Activated CD4-positive, alpha-beta T cell treated with anti-CD3 and anti-CD28 coated beads for 24 hours (primary cell): ENCODE results near the gene SNTG2.

Source experiments
- DNase-seq, 2 donors: peaks; one replicate each; pipeline ENCODE4 v3.0.0-alpha.2; 2020; ENCODE audit warnings: low read depth in 2 of 2

Gene SNTG2

GRCh38 chr2:926259-926793 is 24.3 kb upstream of the SNTG2 start:
- DNase-seq = no peak

- no peak for DNase-seq
Observed at GRCh38 chr2:926896-927295, 23.8 kb upstream of the SNTG2 start.

GRCh38 chr2:929011-929735 is 21.5 kb upstream of the SNTG2 start:
- DNase-seq = no peak

GRCh38 chr2:929925-930324 is 20.7 kb upstream of the SNTG2 start:
- DNase-seq = no peak

GRCh38 chr2:930935-931334 is 19.7 kb upstream of the SNTG2 start:
- no peak for DNase-seq

GRCh38 chr2:932320-933115 is 18.1 kb upstream of the SNTG2 start:
- DNase-seq = no peak

- no peak for DNase-seq
Observed at GRCh38 chr2:933734-934295, 16.8 kb upstream of the SNTG2 start.

- no peak for DNase-seq
Observed at GRCh38 chr2:937530-937929, 13.1 kb upstream of the SNTG2 start.

- DNase-seq = no peak
Observed at GRCh38 chr2:938181-939005, 12.3 kb upstream of the SNTG2 start.

GRCh38 chr2:939936-940601 is 10.6 kb upstream of the SNTG2 start:
- DNase-seq = no peak

- DNase-seq = no peak
Observed at GRCh38 chr2:941871-942270, 8.8 kb upstream of the SNTG2 start.

GRCh38 chr2:942775-943460 is 7.7 kb upstream of the SNTG2 start:
- no peak for DNase-seq

GRCh38 chr2:943461-943797 is 7.2 kb upstream of the SNTG2 start:
- no peak for DNase-seq

GRCh38 chr2:943821-944220 is 6.8 kb upstream of the SNTG2 start:
- no peak for DNase-seq

- no peak for DNase-seq
Observed at GRCh38 chr2:944693-945092, 6.0 kb upstream of the SNTG2 start.

- no peak for DNase-seq
Observed at GRCh38 chr2:945104-945503, 5.5 kb upstream of the SNTG2 start.

GRCh38 chr2:946073-946948 is 4.3 kb upstream of the SNTG2 start:
- no peak for DNase-seq

- no peak for DNase-seq
Observed at GRCh38 chr2:949384-950079, 1.1 kb upstream of the SNTG2 start.
